Heart right ventricle (tissue), 16 donors: Measurements from ENCODE around the gene HTATIP2. TPM values are rescaled to one million over a fixed set of nuclear protein-coding genes. Genes with fewer than 3 reads are reported as not detected.

Source experiments
- ATAC-seq, 8 donors: fragments of 200-7000 bp; cut with Tn5 transposase; one replicate each; pipeline ENCODE4 v1.9.1; 2020; ENCODE audit warnings: mild to moderate bottlenecking in 8 of 8, moderate library complexity in 8 of 8, moderate number of reproducible peaks in 1 of 8
- DNase-seq, 2 donors: peaks; one replicate each; pipeline ENCODE4 v3.0.0-alpha.2; 2020
- H3K27ac ChIP-seq, 10 donors: fragments of 200-600 bp; sonication (generic) in 2 of 10; one replicate each; pipeline versions ENCODE4 v1.5.0 to v1.8.0; 2020 to 2022; ENCODE audit warnings: mild to moderate bottlenecking in 3 of 10
- H3K27me3 ChIP-seq, 7 donors: fragments of 200-600 bp; one replicate each; pipeline ENCODE4 v1.8.0; 2021 to 2022; ENCODE audit warnings: mild to moderate bottlenecking in 2 of 7
- H3K36me3 ChIP-seq, 9 donors: fragments of 200-600 bp; sonication (generic) in 1 of 9; one replicate each; pipeline versions ENCODE4 v1.5.0 to v1.8.0; 2020 to 2022; ENCODE audit warnings: mild to moderate bottlenecking in 2 of 9
- H3K4me1 ChIP-seq, 9 donors: fragments of 200-600 bp; sonication (generic) in 1 of 9; one replicate each; pipeline versions ENCODE4 v1.5.0 to v1.8.0; 2020 to 2022; ENCODE audit warnings: mild to moderate bottlenecking in 4 of 9
- H3K4me3 ChIP-seq, 10 donors: fragments of 200-600 bp; sonication (generic) in 2 of 10; one replicate each; pipeline versions ENCODE4 v1.5.0 to v1.8.0; 2020 to 2022; ENCODE audit warnings: mild to moderate bottlenecking in 7 of 10, moderate library complexity in 2 of 10
- H3K9me3 ChIP-seq, 11 donors: fragments of 200-600 bp in 10 of 11; sonication (generic) in 2 of 11; one replicate each; pipeline versions ENCODE4 v1.5.0 to v1.8.0; 2013 to 2022; ENCODE audit warnings: mild to moderate bottlenecking in 2 of 11, control low read depth in 1 of 11, moderate library complexity in 1 of 11
- CTCF ChIP-seq, 9 donors: fragments of 200-600 bp; sonication (generic) in 2 of 9; IDR thresholded peaks; one replicate each; pipeline versions ENCODE4 v1.5.0 to v1.8.0; 2021 to 2022; ENCODE audit warnings: antibody characterized with exemption in 9 of 9, mild to moderate bottlenecking in 5 of 9, moderate library complexity in 1 of 9
- WGBS, 2 donors: extraction: QIAGEN DNeasy Blood & Tissue Kit; methylation state at CpG; one replicate each; pipeline ENCODE4 v1.1.7; 2013; ENCODE audit warnings: inconsistent platforms in 1 of 2; 5-methylcytosine and 5-hydroxymethylcytosine counted together
- intact Hi-C, 10 donors: fragments of 100-400 bp; cut with DNase I; formaldehyde crosslinking; loops; one replicate each; pipeline versions ENCODE4 v1.11.1 to v1.14.2; 2022
- polyA plus RNA-seq, 2 donors: library from polyadenylated mRNA; stranded (reverse); fragments of 200-250 nt; gene quantifications; one replicate each; pipeline ENCODE4 v1.2.3, GENCODE V29; 2013
- total RNA-seq, 10 donors: library from RNA; stranded (reverse); fragmentation: NEBNext Ultra II Directional in 3 of 10; extraction: Animal tissue kit (Norgen Biotek cat#: 25700) in 3 of 10; gene quantifications; one replicate each; pipeline versions ENCODE4 v1.2.1 to v1.2.4, GENCODE V29; 2021 to 2023
- donor health status: Arrhythmogenic right ventricular cardiomyopathy.
- donor health status: ischemic (EF 13 %, LVEDD 7.1; RV severe dilation, severe dysfunction).
- donor health status: healthy with polysubstance abuse.
- donor health status: DM: no; HTN: yes; CAD: no.
- donor health status: DM: no; HTN: no; CAD: no.
- donor health status: ischemic (EF 25% LVEDD 6.9; RV normal size, moderate dysfunction).
- donor health status: ischemic (EF 25% LVEDD 5.7; RV mildly dilated, moderate dysfunction).
- donor health status: healthy.
- donor health status: DM: yes; HTN: yes; CAD: no.
- donor health status: Ischemic cardiomyopathy.
- donor health status: ischemic (EF 35%, LVEDD 5.7; RV mildly dilated, moderate dysfunction).
- donor health status: nonischemic (EF 11% LVEDD 7.7; RV severe dilation, severe dysfunction).
- donor health status: DM: yes; HTN: yes; CAD: no.
- donor health status: PGD.
- donor health status: ischemic (EF 29% LVEDD 5.4; RV normal size, mild dysfunction).
- donor health status: nonischemic (EF 23%, LVEDD 6.1; RV moderate dilation, normal function).

The HTATIP2 gene
- total and polyA plus RNA-seq, 12 donors = 6.1 to 28.8 (median 14.1) TPM

DNA sequence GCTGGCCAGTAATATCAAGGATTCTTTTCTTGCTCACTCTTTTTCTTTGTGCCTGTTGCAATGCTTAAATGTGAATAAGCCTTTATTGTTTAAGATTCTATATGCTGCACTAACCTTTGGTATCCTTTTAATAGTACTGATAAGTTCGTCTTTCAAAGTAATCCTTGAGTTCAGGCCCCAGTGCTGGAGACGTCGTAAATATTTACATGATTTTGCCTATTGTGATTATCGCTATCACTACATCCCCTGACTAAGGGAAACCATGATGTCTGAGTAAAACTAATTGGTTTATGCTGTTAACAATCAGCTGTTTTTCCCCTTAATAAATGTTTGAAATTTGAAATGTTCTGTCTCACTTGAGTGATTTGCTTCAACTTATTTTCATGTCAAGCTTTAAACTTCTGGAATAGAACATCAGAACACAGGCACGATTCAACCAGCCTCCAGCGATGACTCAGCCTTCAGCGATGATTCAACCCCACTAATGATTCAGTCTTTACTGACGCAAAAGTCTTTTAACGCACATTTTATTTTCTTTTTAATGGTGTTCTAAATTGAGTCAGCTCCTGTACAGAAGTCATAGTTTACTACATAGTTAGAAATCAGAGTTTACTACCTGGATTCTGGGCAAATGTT is 3.9 kb downstream of the HTATIP2 start:
- Histone ChIP-seq H3K36me3 (peaks cover 0 to 41% (median 5%) of the 10 kb centered on the region in 9 donors), H3K9me3 (no peaks in the 10 kb centered on the region), H3K4me1 (peaks cover 0 to 50% (median 12%) of the 10 kb centered on the region in 9 donors), H3K27me3 (no peaks in the 10 kb centered on the region), H3K27ac (peak overlapping the region in 1 of 10 donors; percentile 53), H3K4me3 (no peak overlapping the region)
- no peak for TF ChIP-seq CTCF (IDR thresholded peaks at IDR 0.05)
- ATAC-seq (no peak), DNase-seq (no peak)
- intact Hi-C loops = no loop called here
- 75 to 79% methylated on average over 9 of the region's 9 CpGs for WGBS, 2 donors

DNA sequence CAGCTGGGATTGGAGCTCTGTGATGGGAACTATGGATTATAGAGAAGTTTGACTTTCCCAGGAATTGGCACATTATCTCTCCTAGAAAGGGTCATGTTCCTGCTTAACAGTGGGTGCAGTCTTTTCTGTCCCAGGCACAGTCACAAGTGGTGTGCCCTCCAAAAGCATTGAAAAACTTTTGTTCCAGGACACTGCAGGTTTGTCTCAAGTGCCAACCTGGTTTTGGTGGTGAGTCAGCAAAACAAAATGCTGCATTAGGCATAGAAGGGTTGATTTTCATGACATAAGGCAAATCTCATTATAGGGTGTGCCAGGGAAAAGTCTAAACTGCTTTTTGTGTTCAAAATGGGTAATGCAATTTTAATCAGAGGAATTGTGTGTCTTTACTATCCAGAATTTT is 4.9 kb downstream of the HTATIP2 start:
- no peak for DNase-seq
- H3K9me3 ChIP-seq = no peaks in the 10 kb centered on the region
- H3K4me3 ChIP-seq = no peak overlapping the region
- H3K27me3 ChIP-seq = no peaks in the 10 kb centered on the region
- no peak for ATAC-seq
- H3K36me3 ChIP-seq = peaks cover 0 to 51% (median 5%) of the 10 kb centered on the region in 9 donors
- no peak for TF ChIP-seq CTCF (IDR thresholded peaks at IDR 0.05)
- H3K4me1 ChIP-seq = peaks cover 0 to 41% (median 8%) of the 10 kb centered on the region in 9 donors
- H3K27ac ChIP-seq = peak overlapping the region in 1 of 10 donors; percentile 53
- intact Hi-C loops = no loop called here

GRCh38 chr11:20369826-20370225 is 6.3 kb downstream of the HTATIP2 start:
- Histone ChIP-seq H3K27ac (no peak overlapping the region), H3K4me3 (no peak overlapping the region), H3K36me3 (peaks cover 0 to 63% (median 5%) of the 10 kb centered on the region in 9 donors), H3K9me3 (no peaks in the 10 kb centered on the region), H3K4me1 (peaks cover 0 to 30% (median 0%) of the 10 kb centered on the region in 9 donors), H3K27me3 (no peaks in the 10 kb centered on the region)
- intact Hi-C loops = no loop called here
- DNase-seq = no peak
- no peak for ATAC-seq
- TF ChIP-seq CTCF (IDR thresholded peaks at IDR 0.05) = no peak

DNA sequence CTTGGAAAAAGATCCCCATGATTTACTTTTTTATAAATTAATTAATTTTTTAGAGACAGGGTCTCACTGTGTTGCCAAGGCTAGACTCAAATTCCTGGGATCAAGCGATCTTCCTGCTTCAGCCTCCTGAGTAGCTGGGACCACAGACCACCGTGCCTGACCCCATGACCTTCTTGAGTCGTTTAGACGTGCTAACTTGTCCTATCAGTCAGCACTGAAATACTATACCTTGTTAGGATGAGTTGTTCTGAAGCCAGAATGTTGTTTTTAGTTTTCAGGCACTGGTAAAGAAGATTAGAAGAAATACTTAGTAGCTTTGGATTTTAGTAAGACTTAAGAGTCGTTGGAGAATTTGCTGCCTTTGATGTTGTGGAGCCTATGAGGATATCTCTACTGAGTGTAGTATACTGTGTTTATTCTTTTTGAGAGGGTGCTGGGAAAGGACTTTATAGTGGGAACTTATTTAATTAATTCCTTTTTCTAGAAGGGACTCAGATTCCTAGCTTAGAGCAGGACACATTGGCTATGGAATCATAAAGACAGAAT is 8.6 kb downstream of the HTATIP2 start:
- no peak for DNase-seq
- intact Hi-C loops = no loop called here
- TF ChIP-seq CTCF (IDR thresholded peaks at IDR 0.05) = no peak
- peaks cover 0 to 87% (median 11%) of the 10 kb centered on the region in 9 donors for H3K36me3 ChIP-seq
- WGBS, 2 donors = 68 to 72% methylated on average over 5 of the region's 5 CpGs
- no peaks in the 10 kb centered on the region for H3K27me3 ChIP-seq
- peaks cover 0 to 13% (median 0%) of the 10 kb centered on the region in 9 donors for H3K4me1 ChIP-seq
- no peak for ATAC-seq
- no peak overlapping the region for H3K27ac ChIP-seq
- no peak overlapping the region for H3K4me3 ChIP-seq
- H3K9me3 ChIP-seq = no peaks in the 10 kb centered on the region
